MM.1S (cell line): ENCODE results near the gene CACNB2.

Source experiments
- CTCF ChIP-seq: fragments of 300-600 bp; sonication (generic); IDR thresholded peaks from 2 replicates; pipeline ENCODE4 v1.5.1; 2016; ENCODE audit warnings: antibody characterized with exemption, low read length, mixed read lengths
- EZH2 ChIP-seq: fragments of 300-600 bp; sonication (generic); optimal IDR thresholded peaks from 2 replicates; pipeline ENCODE3; 2017; ENCODE audit warnings: low read depth, mild to moderate bottlenecking, antibody characterized with exemption, low read length, mixed read lengths
- EZH2phosphoT487 ChIP-seq: fragments of 300-600 bp; sonication (generic); IDR thresholded peaks from 2 replicates; pipeline ENCODE4 v1.6.1; 2018; ENCODE audit warnings: antibody characterized with exemption, low read length

DNA sequence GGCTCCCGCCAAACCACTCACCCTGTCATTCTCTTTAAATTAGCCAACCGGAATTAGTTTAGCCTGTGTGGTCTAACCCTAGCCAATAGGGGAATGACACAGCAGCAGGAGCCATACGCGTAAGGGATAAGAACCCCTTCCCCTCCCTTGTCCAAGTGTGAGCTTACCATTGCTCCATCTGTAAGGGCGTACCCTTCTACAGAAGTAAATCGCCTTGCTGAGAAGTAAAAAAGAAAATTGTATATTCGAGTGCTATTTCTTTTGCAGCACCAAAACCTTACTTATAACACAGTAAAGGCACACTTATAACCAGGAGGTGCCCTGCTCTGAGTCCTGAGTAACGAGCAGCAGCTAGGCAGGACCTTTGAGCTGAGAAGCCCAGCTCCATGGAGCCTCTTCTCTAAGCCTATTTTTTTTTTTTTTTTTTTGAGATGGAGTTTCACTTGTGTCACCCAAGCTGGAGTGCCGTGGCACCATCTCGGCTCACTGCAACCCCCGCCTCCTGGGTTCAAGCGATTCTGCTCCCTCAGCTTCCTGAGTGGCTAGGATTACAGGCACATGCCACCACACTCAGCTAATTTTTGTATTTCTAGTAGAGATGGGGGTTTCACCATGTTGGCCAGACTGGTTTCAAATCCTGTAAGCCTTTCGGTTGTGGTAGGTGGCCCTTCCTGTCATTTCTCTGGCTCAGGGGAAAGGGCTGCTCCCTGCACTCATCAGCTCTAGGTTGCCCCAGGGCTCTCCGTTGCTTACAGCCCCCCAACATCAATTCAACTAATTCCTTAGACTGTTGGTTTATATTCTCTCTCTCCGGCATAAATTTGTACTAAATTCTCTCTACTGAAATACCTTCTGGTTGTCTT lies 437.8 kb downstream of the CACNB2 start:
- TF ChIP-seq CTCF = no peak
- TF ChIP-seq EZH2phosphoT487 = no peak
- no peak for TF ChIP-seq EZH2
